Sigmoid colon (tissue), 4 donors: ENCODE results near the gene DPYSL3.

Source experiments
- EP300 ChIP-seq, 4 donors: sonication (generic); formaldehyde crosslinking; IDR thresholded peaks; one replicate each; pipeline ENCODE4 v1.6.1; 2017; ENCODE audit warnings: antibody characterized with exemption in 4 of 4
- POLR2AphosphoS5 ChIP-seq, 4 donors: sonication (generic); formaldehyde crosslinking; IDR thresholded peaks; one replicate each; pipeline ENCODE4 v1.6.1; 2017; ENCODE audit warnings: antibody characterized with exemption in 4 of 4
- TF ChIP-seq, protein P1 (sequence below), 4 experiments: fragments of 450-650 bp in 3 of 4; fragments of 200-600 bp in 1 of 4; IDR thresholded peaks; one replicate each; pipeline ENCODE4 v1.5.1; 2016 to 2019; ENCODE audit warnings: antibody characterized with exemption in 4 of 4, mild to moderate bottlenecking in 3 of 4, moderate library complexity in 2 of 4

DNA sequence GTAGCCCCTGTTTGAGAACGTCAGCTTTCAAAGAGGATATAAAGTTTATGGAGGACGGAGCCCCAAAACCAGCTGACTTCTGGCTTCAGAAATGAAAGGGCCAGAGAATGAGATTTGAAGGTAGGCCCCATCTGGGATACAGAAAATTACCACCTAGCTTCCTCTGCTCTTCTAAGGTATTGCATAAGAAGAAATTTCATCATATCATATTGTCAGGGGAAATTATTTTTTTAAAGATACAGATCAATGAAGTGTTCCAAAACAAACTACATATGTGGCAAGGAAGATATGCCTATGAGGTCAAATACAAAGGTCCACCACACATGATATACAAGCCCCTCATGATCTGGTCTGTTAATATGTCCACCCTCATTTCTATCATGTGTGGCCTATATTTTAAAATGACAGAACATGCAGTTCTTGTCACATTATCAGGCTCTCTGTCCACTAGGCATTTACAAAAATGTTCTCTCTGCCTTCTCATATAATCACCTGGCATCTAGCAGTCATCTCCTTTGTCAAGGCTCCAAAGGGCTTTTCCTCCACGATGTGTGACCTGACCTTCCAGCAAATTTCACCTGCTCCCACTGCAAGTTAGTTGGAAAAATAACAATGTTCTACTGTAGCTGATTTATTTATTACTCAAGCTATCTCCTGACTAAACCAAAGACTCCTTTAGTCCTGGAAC, 83.1 kb downstream of the DPYSL3 start:
- TF ChIP-seq, protein P1, sequence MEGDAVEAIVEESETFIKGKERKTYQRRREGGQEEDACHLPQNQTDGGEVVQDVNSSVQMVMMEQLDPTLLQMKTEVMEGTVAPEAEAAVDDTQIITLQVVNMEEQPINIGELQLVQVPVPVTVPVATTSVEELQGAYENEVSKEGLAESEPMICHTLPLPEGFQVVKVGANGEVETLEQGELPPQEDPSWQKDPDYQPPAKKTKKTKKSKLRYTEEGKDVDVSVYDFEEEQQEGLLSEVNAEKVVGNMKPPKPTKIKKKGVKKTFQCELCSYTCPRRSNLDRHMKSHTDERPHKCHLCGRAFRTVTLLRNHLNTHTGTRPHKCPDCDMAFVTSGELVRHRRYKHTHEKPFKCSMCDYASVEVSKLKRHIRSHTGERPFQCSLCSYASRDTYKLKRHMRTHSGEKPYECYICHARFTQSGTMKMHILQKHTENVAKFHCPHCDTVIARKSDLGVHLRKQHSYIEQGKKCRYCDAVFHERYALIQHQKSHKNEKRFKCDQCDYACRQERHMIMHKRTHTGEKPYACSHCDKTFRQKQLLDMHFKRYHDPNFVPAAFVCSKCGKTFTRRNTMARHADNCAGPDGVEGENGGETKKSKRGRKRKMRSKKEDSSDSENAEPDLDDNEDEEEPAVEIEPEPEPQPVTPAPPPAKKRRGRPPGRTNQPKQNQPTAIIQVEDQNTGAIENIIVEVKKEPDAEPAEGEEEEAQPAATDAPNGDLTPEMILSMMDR (IDR thresholded peaks at IDR 0.05) = no peak
- no peak for TF ChIP-seq POLR2AphosphoS5 (IDR thresholded peaks at IDR 0.05)
- TF ChIP-seq EP300 (IDR thresholded peaks at IDR 0.05) = no peak
